ENCODE measurements around the gene HPGDS. TPM values are rescaled to one million over a fixed set of nuclear protein-coding genes. Genes with fewer than 3 reads are reported as not detected.
A peak's percentile ranks its signal among the peaks of the same experiment; 100 is the strongest.

Gene HPGDS
- total and polyA plus RNA-seq, 2 experiments from 2014 or later, result not detected

- no peaks in the 10 kb centered on the region for H3K79me2 ChIP-seq (ENCODE audit: insufficient read depth)
- DNase-seq, result peak; percentile 28
- no peak overlapping the region for H2AFZ ChIP-seq
- H4K20me1 ChIP-seq (ENCODE audit: insufficient read depth), result no peaks in the 10 kb centered on the region
- in situ Hi-C loops (cut with MboI), result no loop called here
- H3F3A ChIP-seq (ENCODE audit: insufficient read depth), result no peaks in the 10 kb centered on the region
- H3K27ac ChIP-seq, result no peak overlapping the region
- no peak overlapping the region for H3K9ac ChIP-seq
- H3K27me3 ChIP-seq (replicated peaks; ENCODE audit: insufficient read depth), result no peaks in the 10 kb centered on the region
- no peak overlapping the region for H3K4me3 ChIP-seq
- no peaks in the 10 kb centered on the region for H3K9me2 ChIP-seq (ENCODE audit: insufficient read depth)
- no peaks in the 10 kb centered on the region for H3K4me1 ChIP-seq (ENCODE audit: insufficient read depth)
- peaks cover 24% of the 10 kb centered on the region for H3K36me3 ChIP-seq (ENCODE audit: low read depth)
- TF ChIP-seq EZH2 (IDR thresholded peaks at IDR 0.05; ENCODE audit: insufficient read depth, poor library complexity, severe bottlenecking), result no peak
- no peak for TF ChIP-seq EZH2phosphoT487 (IDR thresholded peaks at IDR 0.05; ENCODE audit: insufficient read depth, low read depth)
- H3K9me3 ChIP-seq (ENCODE audit: low read depth), result no peaks in the 10 kb centered on the region
- no peak overlapping the region for H3K4me2 ChIP-seq (ENCODE audit: unreplicated experiment)
These were observed 85.8 kb downstream of the HPGDS start for GRCh38 chr4:94256828-94257227.

- no peak for DNase-seq
- Histone ChIP-seq H3K36me3 (ENCODE audit: low read depth) (peaks cover 27% of the 10 kb centered on the region), H3K27me3 (replicated peaks; ENCODE audit: insufficient read depth) (no peaks in the 10 kb centered on the region), H4K20me1 (ENCODE audit: insufficient read depth) (no peaks in the 10 kb centered on the region), H3K4me3 (no peak overlapping the region), H3K27ac (no peak overlapping the region), H3F3A (ENCODE audit: insufficient read depth) (no peaks in the 10 kb centered on the region), H3K4me2 (ENCODE audit: unreplicated experiment) (no peak overlapping the region), H3K79me2 (ENCODE audit: insufficient read depth) (no peaks in the 10 kb centered on the region), H2AFZ (no peak overlapping the region), H3K4me1 (ENCODE audit: insufficient read depth) (no peaks in the 10 kb centered on the region), H3K9me3 (ENCODE audit: low read depth) (no peaks in the 10 kb centered on the region), H3K9me2 (ENCODE audit: insufficient read depth) (no peaks in the 10 kb centered on the region), H3K9ac (no peak overlapping the region)
- in situ Hi-C loops (cut with MboI), result no loop called here
- TF ChIP-seq EZH2phosphoT487 (IDR thresholded peaks at IDR 0.05; ENCODE audit: insufficient read depth, low read depth) (no peak), EZH2 (IDR thresholded peaks at IDR 0.05; ENCODE audit: insufficient read depth, poor library complexity, severe bottlenecking) (no peak)
- WGBS, 2 experiments (ENCODE audit: low coverage in 1 of 2, low lambda C conversion rate in 2 of 2, missing lambda C conversion rate in 2 of 2), result 89 to 93% methylated on average over 8 of the region's 8 CpGs
These were observed 86.4 kb downstream of the HPGDS start for GRCh38 chr4:94256144-94256783.

GRCh38 chr4:94253036-94253435 is 89.6 kb downstream of the HPGDS start:
- TF ChIP-seq EZH2 (IDR thresholded peaks at IDR 0.05; ENCODE audit: insufficient read depth, poor library complexity, severe bottlenecking), result no peak
- no peak for TF ChIP-seq EZH2phosphoT487 (IDR thresholded peaks at IDR 0.05; ENCODE audit: insufficient read depth, low read depth)
- DNase-seq, result no peak
- no peak overlapping the region for H3K4me3 ChIP-seq
- WGBS, 2 experiments (ENCODE audit: low coverage in 1 of 2, low lambda C conversion rate in 2 of 2, missing lambda C conversion rate in 2 of 2), result 72 to 73% methylated on average over 3 of the region's 3 CpGs
- H3K9me2 ChIP-seq (ENCODE audit: insufficient read depth), result no peaks in the 10 kb centered on the region
- H3K27me3 ChIP-seq (replicated peaks; ENCODE audit: insufficient read depth), result no peaks in the 10 kb centered on the region
- H3K27ac ChIP-seq, result no peak overlapping the region
- in situ Hi-C loops (cut with MboI), result no loop called here
- peaks cover 41% of the 10 kb centered on the region for H3K36me3 ChIP-seq (ENCODE audit: low read depth)
- no peak overlapping the region for H3K9ac ChIP-seq
- no peaks in the 10 kb centered on the region for H3F3A ChIP-seq (ENCODE audit: insufficient read depth)
- H3K9me3 ChIP-seq (ENCODE audit: low read depth), result no peaks in the 10 kb centered on the region
- no peak overlapping the region for H2AFZ ChIP-seq
- H3K4me2 ChIP-seq (ENCODE audit: unreplicated experiment), result no peak overlapping the region
- no peaks in the 10 kb centered on the region for H4K20me1 ChIP-seq (ENCODE audit: insufficient read depth)
- no peaks in the 10 kb centered on the region for H3K4me1 ChIP-seq (ENCODE audit: insufficient read depth)
- no peaks in the 10 kb centered on the region; the same call in 1 of the 2 replicates for H3K79me2 ChIP-seq (ENCODE audit: insufficient read depth)

DNA sequence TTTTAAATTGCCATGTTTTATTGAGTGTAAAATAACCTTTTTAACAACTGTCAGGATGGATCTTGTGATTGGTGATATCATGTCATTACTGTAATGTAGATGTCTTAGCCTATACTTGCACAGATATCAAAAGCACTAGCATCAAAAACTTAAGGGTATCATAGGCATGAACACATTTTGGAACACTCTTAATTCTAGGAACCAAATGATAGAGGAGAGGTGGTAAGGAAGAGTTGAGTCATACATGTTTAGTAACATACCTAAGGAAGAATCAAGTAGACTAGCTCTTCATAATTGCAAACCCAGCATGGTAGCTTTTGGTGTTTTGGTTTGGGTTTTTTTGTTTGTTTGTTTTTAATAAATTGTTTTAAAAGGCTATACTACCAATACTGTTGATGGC is 91.5 kb downstream of the HPGDS start:
- H3K9me3 ChIP-seq (ENCODE audit: low read depth), result no peaks in the 10 kb centered on the region
- TF ChIP-seq EZH2phosphoT487 (IDR thresholded peaks at IDR 0.05; ENCODE audit: insufficient read depth, low read depth) (no peak), EZH2 (IDR thresholded peaks at IDR 0.05; ENCODE audit: insufficient read depth, poor library complexity, severe bottlenecking) (no peak)
- H3K27me3 ChIP-seq (replicated peaks; ENCODE audit: insufficient read depth), result no peaks in the 10 kb centered on the region
- no peak overlapping the region for H3K27ac ChIP-seq
- no peak overlapping the region for H3K4me2 ChIP-seq (ENCODE audit: unreplicated experiment)
- in situ Hi-C loops (cut with MboI), result no loop called here
- no peak overlapping the region for H3K9ac ChIP-seq
- H3K36me3 ChIP-seq (ENCODE audit: low read depth), result peaks cover 41% of the 10 kb centered on the region
- H2AFZ ChIP-seq, result no peak overlapping the region
- no peaks in the 10 kb centered on the region for H3F3A ChIP-seq (ENCODE audit: insufficient read depth)
- peak; percentile 6 for DNase-seq
- H3K4me3 ChIP-seq, result no peak overlapping the region
- no peaks in the 10 kb centered on the region for H3K4me1 ChIP-seq (ENCODE audit: insufficient read depth)
- H3K79me2 ChIP-seq (ENCODE audit: insufficient read depth), result no peaks in the 10 kb centered on the region; the same call in 1 of the 2 replicates
- H4K20me1 ChIP-seq (ENCODE audit: insufficient read depth), result no peaks in the 10 kb centered on the region
- no peaks in the 10 kb centered on the region for H3K9me2 ChIP-seq (ENCODE audit: insufficient read depth)

Other genes starting within 250 kb of the HPGDS start
- gene SMARCAD1, start 135.0 kb downstream of the HPGDS start, total RNA-seq (2014; rRNA removed; shearing (Covaris generic)), result 24.0 and 26.3 TPM in 2 replicates
- gene SMARCAD1, start 135.0 kb downstream of the HPGDS start, polyA plus RNA-seq (2016; fragmentation: Nextera tagmentation; extraction: Ambion mirVana), result 12.2 and 14.1 TPM in 2 replicates
- 115 and 185 TPM in 2 replicates for gene PDLIM5, start 109.1 kb upstream of the HPGDS start, total RNA-seq (2014; rRNA removed; shearing (Covaris generic))
- 147 and 149 TPM in 2 replicates for gene PDLIM5, start 109.1 kb upstream of the HPGDS start, polyA plus RNA-seq (2016; fragmentation: Nextera tagmentation; extraction: Ambion mirVana)

Measured in GM23248 (cell line).